Heart left ventricle (tissue), 16 donors: ENCODE measurements around the gene GRK5. TPM values are rescaled to one million over a fixed set of nuclear protein-coding genes. Genes with fewer than 3 reads are reported as not detected.

Source experiments
- ATAC-seq, 4 donors: fragments of 200-7000 bp; cut with Tn5 transposase; one replicate each; pipeline ENCODE4 v1.9.1; 2020 to 2022; ENCODE audit warnings: moderate library complexity in 4 of 4, mild to moderate bottlenecking in 3 of 4, moderate number of reproducible peaks in 1 of 4
- DNase-seq, 5 donors: peaks; one replicate each; pipeline ENCODE4 v3.0.0-alpha.2; 2020
- H3K27ac ChIP-seq, 12 donors: fragments of 200-600 bp; sonication (generic) in 4 of 12; one replicate each; pipeline versions ENCODE4 v1.5.0 to v1.8.0; 2016 to 2022; ENCODE audit warnings: mild to moderate bottlenecking in 2 of 12
- H3K27me3 ChIP-seq, 9 donors: fragments of 200-600 bp; sonication (generic) in 2 of 9; one replicate each; pipeline versions ENCODE4 v1.5.1 to v1.8.0; 2016 to 2022; ENCODE audit warnings: mild to moderate bottlenecking in 3 of 9
- H3K36me3 ChIP-seq, 9 donors: fragments of 200-600 bp; sonication (generic) in 2 of 9; one replicate each; pipeline versions ENCODE4 v1.5.0 to v1.8.0; 2018 to 2022; ENCODE audit warnings: mild to moderate bottlenecking in 2 of 9
- H3K4me1 ChIP-seq, 12 donors: fragments of 200-600 bp; sonication (generic) in 4 of 12; one replicate each; pipeline versions ENCODE4 v1.5.0 to v1.8.0; 2016 to 2022; ENCODE audit warnings: mild to moderate bottlenecking in 3 of 12
- H3K4me3 ChIP-seq, 12 donors: fragments of 200-600 bp; sonication (generic) in 4 of 12; one replicate each; pipeline versions ENCODE4 v1.5.0 to v1.8.0; 2017 to 2022; ENCODE audit warnings: mild to moderate bottlenecking in 9 of 12, moderate library complexity in 4 of 12
- H3K9me3 ChIP-seq, 12 donors: fragments of 200-600 bp; sonication (generic) in 4 of 12; one replicate each; pipeline versions ENCODE4 v1.5.0 to v1.8.0; 2016 to 2022; ENCODE audit warnings: mild to moderate bottlenecking in 1 of 12
- CTCF ChIP-seq, 12 donors: fragments of 200-600 bp; sonication (generic) in 4 of 12; IDR thresholded peaks; one replicate each; pipeline versions ENCODE4 v1.5.0 to v1.8.0; 2018 to 2022; ENCODE audit warnings: antibody characterized with exemption in 12 of 12, mild to moderate bottlenecking in 5 of 12
- POLR2A ChIP-seq, 2 donors: fragments of 450-650 bp; IDR thresholded peaks; one replicate each; pipeline ENCODE4 v1.6.1; 2017; ENCODE audit warnings: antibody characterized with exemption in 2 of 2, mild to moderate bottlenecking in 2 of 2, moderate library complexity in 2 of 2
- WGBS, 4 donors: extraction: QIAGEN DNeasy Blood & Tissue Kit in 2 of 4; methylation state at CpG; one replicate each; pipeline versions ENCODE4 v1.1.5 to v1.1.7; 2013 to 2018; 5-methylcytosine and 5-hydroxymethylcytosine counted together
- intact Hi-C, 10 donors: fragments of 100-400 bp; cut with DNase I; formaldehyde crosslinking; loops; one replicate each; pipeline versions ENCODE4 v1.11.1 to v1.14.2; 2022
- polyA plus RNA-seq, 2 donors: library from polyadenylated mRNA; stranded (reverse); fragments of 200-250 nt; gene quantifications; one replicate each; pipeline ENCODE4 v1.2.3, GENCODE V29; 2013
- total RNA-seq, 9 donors: library from RNA; depleted of rRNA in 2 of 9; stranded (reverse); fragments of >200 nt in 2 of 9; fragmentation: NEBNext Ultra II Directional in 3 of 9; extraction: Animal tissue kit (Norgen Biotek cat#: 25700) in 3 of 9; gene quantifications; one replicate each; pipeline versions ENCODE4 v1.1.0 to v1.2.4, GENCODE V29; 2016 to 2023
- donor health status: ischemic (EF 13 %, LVEDD 7.1; RV severe dilation, severe dysfunction).
- donor health status: healthy with polysubstance abuse.
- donor health status: DM: no; HTN: yes; CAD: no.
- donor health status: DM: no; HTN: no; CAD: no.
- donor health status: ischemic (EF 25% LVEDD 6.9; RV normal size, moderate dysfunction).
- donor health status: ischemic (EF 25% LVEDD 5.7; RV mildly dilated, moderate dysfunction).
- donor health status: healthy.
- donor health status: DM: yes; HTN: yes; CAD: no.
- donor health status: ischemic (EF 35%, LVEDD 5.7; RV mildly dilated, moderate dysfunction).
- donor health status: nonischemic (EF 11% LVEDD 7.7; RV severe dilation, severe dysfunction).
- donor health status: DM: yes; HTN: yes; CAD: no.
- donor health status: PGD.
- donor health status: ischemic (EF 29% LVEDD 5.4; RV normal size, mild dysfunction).
- donor health status: nonischemic (EF 23%, LVEDD 6.1; RV moderate dilation, normal function).

Gene GRK5
- total and polyA plus RNA-seq, 11 donors: 13.1 to 58.0 (median 30.2) TPM

- intact Hi-C loops: loop anchor here in 3 of 10 donors (2.0 to 5.0 kb wide), 3 partner anchors 38 to 92 kb away; partner anchors contain the start of gene GRK5 (in 2 of the 3)
- 83 to 97% (median 85%) methylated on average over 4 of the region's 4 CpGs for WGBS, 4 donors
- Histone ChIP-seq H3K4me1 (peaks cover 0 to 91% (median 48%) of the 10 kb centered on the region in 12 donors), H3K36me3 (peaks cover 0 to 2% (median 0%) of the 10 kb centered on the region in 9 donors), H3K27ac (peak overlapping the region in 4 of 12 donors; percentile 11 to 48 (median 32)), H3K27me3 (no peaks in the 10 kb centered on the region), H3K9me3 (peaks cover 0 to 9% (median 0%) of the 10 kb centered on the region in 12 donors), H3K4me3 (no peak overlapping the region)
- TF ChIP-seq CTCF (IDR thresholded peaks at IDR 0.05): no peak
- TF ChIP-seq POLR2A (IDR thresholded peaks at IDR 0.05): no peak
- ATAC-seq: no peak
- DNase-seq: peak in 1 of 5 donors; percentile 13
Observed at GRCh38 chr10:119298810-119299209, 91.4 kb downstream of the GRK5 start.

- Histone ChIP-seq H3K4me3 (no peak overlapping the region), H3K27me3 (no peaks in the 10 kb centered on the region), H3K27ac (no peak overlapping the region), H3K36me3 (no peaks in the 10 kb centered on the region), H3K4me1 (peaks cover 0 to 86% (median 50%) of the 10 kb centered on the region in 12 donors), H3K9me3 (peaks cover 0 to 9% (median 0%) of the 10 kb centered on the region in 12 donors)
- ATAC-seq: peak in 2 of 4 donors; percentile 12 to 24
- WGBS, 4 donors: 62 to 84% (median 68%) methylated on average over 3 of the region's 3 CpGs
- DNase-seq: peak in 2 of 5 donors; percentile 27 to 50
- intact Hi-C loops: loop anchor here in 3 of 10 donors (2.0 to 5.0 kb wide), 3 partner anchors 38 to 93 kb away; partner anchors contain the start of gene GRK5 (in 2 of the 3)
- TF ChIP-seq POLR2A (IDR thresholded peaks at IDR 0.05) (no peak), CTCF (IDR thresholded peaks at IDR 0.05) (peak in 2 of 12 donors; percentile 11 to 26)
Observed at GRCh38 chr10:119299531-119299930, 92.2 kb downstream of the GRK5 start.

GRCh38 chr10:119301397-119301796, 94.0 kb downstream of the GRK5 start:
- peak in 2 of 4 donors; percentile 4 to 23 for ATAC-seq
- intact Hi-C loops: loop anchor here in 1 of 10 donors (10.0 kb wide), 1 partner anchor 113 kb away; no protein-coding TSS in a partner anchor
- Histone ChIP-seq H3K4me1 (peaks cover 0 to 84% (median 57%) of the 10 kb centered on the region in 12 donors), H3K27me3 (no peaks in the 10 kb centered on the region), H3K4me3 (no peak overlapping the region), H3K9me3 (peaks cover 0 to 9% (median 0%) of the 10 kb centered on the region in 12 donors), H3K27ac (peak overlapping the region in 10 of 12 donors; percentile 7 to 88 (median 22)), H3K36me3 (no peaks in the 10 kb centered on the region)
- 54 to 70% (median 60%) methylated on average over 8 of the region's 8 CpGs for WGBS, 4 donors
- TF ChIP-seq CTCF (IDR thresholded peaks at IDR 0.05) (no peak), POLR2A (IDR thresholded peaks at IDR 0.05) (no peak)
- peak in 2 of 5 donors; percentile 17 to 64 for DNase-seq

GRCh38 chr10:119302172-119302571, 94.8 kb downstream of the GRK5 start:
- Histone ChIP-seq H3K27ac (peak overlapping the region in 5 of 12 donors; percentile 7 to 88 (median 21)), H3K9me3 (peaks cover 0 to 8% (median 0%) of the 10 kb centered on the region in 12 donors), H3K4me1 (peaks cover 0 to 82% (median 57%) of the 10 kb centered on the region in 12 donors), H3K36me3 (no peaks in the 10 kb centered on the region), H3K27me3 (no peaks in the 10 kb centered on the region), H3K4me3 (no peak overlapping the region)
- DNase-seq: peak in 2 of 5 donors; percentile 2 to 4
- ATAC-seq: no peak
- intact Hi-C loops: loop anchor here in 1 of 10 donors (10.0 kb wide), 1 partner anchor 113 kb away; no protein-coding TSS in a partner anchor
- TF ChIP-seq CTCF (IDR thresholded peaks at IDR 0.05) (no peak), POLR2A (IDR thresholded peaks at IDR 0.05) (no peak)
- WGBS, 4 donors: 63 to 85% (median 77%) methylated on average over 3 of the region's 3 CpGs
